ENCODE results near the gene FA2H.
"Not testable (repeated sequence)": the region's sequence is repeated elsewhere in the genome, so short reads cannot be mapped to it uniquely, and the experiment has no call there.

The FA2H gene

GRCh38 chr16:74769586-74770190, 4.9 kb downstream of the FA2H start:
- DNase-seq = no peak

DNA sequence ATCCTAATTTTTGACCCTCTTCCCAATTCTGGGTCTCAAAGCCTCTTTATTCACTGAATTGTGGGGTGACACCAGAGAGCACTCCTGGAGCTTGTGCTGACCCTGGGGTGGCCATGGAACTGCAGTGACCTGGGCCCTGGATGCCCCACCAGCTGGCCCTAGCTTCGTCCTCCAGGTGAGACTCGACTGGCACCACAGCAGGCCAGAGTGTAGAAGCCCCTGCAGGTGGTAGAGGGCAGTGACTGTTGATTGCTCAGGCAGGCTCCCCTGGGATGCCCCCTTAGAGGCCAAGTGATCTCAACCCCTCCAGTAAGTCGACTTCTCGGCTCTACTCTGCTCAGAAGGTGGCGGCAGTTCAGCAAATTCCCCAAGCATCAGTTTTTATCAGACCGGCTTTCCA, 6.4 kb downstream of the FA2H start:
- no peak for DNase-seq

DNA sequence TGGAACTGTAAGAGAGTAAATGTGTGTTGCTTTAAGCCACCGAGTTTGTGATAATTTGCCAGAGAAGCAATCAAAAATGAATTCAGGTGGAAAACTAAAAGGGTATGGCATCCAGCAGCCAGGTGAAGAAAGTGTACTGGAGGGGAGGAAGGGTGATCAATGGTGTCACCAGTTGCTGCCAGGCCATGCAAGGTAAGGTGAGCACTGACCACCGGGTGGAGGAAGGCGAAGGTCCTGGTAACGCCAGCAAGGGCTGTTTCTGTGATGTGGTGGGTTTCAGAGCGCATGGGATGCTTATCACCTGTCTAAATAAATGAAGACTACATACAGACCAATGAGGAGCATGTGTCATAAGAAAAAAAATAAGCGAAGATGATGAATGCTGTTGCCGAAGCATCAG, 6.9 kb downstream of the FA2H start:
- no peak for DNase-seq

DNA sequence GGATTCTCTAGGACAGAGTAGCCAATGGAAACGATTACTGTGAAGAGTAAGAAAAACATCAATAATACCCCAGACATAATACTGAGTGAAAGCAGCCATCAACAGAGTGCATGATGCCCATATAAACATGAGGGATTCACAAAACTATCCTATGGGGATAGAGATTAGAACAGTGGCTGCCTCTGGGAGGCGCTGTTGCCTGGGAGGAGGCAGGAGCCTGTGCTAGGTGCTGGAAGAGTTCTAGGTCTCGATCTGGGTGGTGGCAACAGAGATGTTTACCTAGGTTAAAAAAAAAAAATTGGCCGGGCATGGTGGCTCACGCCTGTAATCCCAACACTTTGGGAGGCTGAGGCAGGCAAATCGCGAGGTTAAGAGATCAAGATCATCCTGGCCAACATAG, 7.9 kb downstream of the FA2H start:
- no peak for DNase-seq

DNA sequence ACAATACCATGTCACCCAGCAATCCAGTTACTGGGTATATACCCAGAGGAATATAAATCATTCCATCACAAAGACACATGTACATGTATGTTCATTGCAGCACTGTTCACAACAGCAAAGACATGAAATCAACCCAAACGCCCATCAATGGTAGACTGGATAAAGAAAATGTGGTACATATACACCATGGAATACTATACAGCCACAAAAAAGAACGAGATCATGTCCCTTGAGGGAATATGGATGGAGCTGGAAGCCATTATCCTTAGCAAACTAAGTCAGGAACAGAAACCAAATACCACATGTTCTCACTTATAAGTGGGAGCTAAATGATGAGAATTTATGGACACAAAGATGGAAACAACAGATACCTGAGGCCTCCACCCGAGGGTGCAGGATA, 10.4 kb downstream of the FA2H start:
- not testable (repeated sequence) for DNase-seq

DNA sequence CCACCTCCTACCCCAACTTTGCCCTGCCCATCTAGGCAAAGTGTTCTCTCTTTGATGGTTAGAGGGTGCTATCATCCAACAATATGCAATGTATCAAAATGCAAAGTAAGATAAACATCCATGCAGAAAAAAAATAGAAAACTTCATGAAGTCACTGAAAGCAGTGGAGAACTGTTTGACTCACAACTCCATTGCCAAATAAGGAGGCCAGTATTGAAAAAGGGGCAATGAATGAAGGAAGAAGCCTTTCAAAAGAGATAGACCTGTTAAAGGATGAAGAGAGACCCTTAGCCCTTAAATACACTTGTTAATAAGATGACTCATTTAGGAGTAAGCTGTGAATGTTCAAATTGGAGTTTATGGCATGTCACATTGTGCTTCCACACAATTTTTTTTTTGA, 13.0 kb downstream of the FA2H start:
- no peak for DNase-seq

- no peak for DNase-seq
Measured at GRCh38 chr16:74760007-74760767, 14.4 kb downstream of the FA2H start.

- no peak for DNase-seq
Measured at GRCh38 chr16:74759564-74759963, 15.1 kb downstream of the FA2H start.

DNA sequence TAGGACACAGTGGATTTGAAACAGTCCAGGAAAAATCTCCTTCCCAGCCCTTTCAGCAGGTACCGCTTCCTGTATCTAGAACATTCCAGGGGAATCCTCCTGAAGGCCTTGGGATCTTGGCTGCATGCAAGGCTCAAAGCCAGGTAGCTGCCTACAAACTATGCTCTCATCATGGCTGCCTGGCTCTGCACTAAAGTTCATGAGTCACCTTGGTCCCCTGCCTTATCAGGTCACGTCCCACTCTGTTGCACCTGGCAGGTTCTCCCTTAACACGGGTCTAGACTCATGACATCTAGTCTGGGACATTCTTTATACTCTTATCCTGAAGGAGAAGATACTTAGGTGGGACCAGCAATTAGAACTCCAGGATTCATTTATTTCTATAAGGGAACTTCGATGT, 15.8 kb downstream of the FA2H start:
- no peak for DNase-seq

GRCh38 chr16:74757349-74757748, 17.3 kb downstream of the FA2H start:
- DNase-seq = no peak

- no peak for DNase-seq
Measured at GRCh38 chr16:74756203-74756602, 18.4 kb downstream of the FA2H start.

- no peak for DNase-seq
Measured at GRCh38 chr16:74753180-74753579, 21.4 kb downstream of the FA2H start.

GRCh38 chr16:74752756-74753155, 21.9 kb downstream of the FA2H start:
- DNase-seq = no peak

DNA sequence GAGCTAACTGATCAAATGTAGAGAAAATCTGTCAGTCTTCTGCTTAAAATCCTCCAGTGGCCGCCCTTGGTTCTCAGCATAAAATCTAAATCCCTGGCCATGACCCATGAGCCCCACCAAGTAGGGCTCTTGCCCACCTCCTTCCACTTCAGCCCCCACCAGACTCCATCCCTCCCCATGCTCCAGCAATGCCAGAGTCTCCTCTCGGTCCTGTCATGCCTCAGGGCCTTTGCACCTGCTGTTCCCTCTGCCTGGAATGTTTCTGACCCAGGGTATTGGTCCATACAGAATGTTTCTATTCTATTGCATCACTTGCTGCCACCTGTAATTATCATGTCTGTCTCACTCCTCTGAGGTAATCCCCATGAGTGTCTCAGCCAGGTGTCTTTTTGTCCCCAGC, 22.4 kb downstream of the FA2H start:
- no peak for DNase-seq

GRCh38 chr16:74751658-74752057, 23.0 kb downstream of the FA2H start:
- DNase-seq = no peak

GRCh38 chr16:74749291-74750055, 25.1 kb downstream of the FA2H start:
- no peak for DNase-seq

GRCh38 chr16:74748616-74749026, 26.0 kb downstream of the FA2H start:
- DNase-seq = no peak

GRCh38 chr16:74747716-74748615, 26.7 kb downstream of the FA2H start:
- DNase-seq = no peak

DNA sequence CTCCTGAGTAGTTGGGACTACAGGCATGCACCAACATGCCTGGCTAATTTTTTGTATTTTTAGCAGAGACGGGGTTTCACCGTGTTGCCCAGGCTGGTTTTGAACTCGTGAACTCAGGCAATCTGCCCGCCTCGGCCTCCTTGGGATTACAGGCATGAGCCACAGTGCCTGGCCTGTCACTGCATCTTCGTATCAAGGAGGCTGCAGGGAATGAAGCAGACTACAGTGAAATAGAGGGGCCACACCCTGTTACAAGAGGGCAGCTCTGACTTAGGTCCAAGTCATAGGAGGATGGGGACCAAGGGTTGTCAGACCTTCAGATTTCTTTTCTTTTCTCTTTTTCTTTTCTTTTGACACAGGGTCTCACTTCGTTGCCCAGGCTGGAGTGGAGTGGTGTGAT, 28.7 kb downstream of the FA2H start:
- no peak for DNase-seq

GRCh38 chr16:74745109-74745615, 29.5 kb downstream of the FA2H start:
- DNase-seq = no peak

DNA sequence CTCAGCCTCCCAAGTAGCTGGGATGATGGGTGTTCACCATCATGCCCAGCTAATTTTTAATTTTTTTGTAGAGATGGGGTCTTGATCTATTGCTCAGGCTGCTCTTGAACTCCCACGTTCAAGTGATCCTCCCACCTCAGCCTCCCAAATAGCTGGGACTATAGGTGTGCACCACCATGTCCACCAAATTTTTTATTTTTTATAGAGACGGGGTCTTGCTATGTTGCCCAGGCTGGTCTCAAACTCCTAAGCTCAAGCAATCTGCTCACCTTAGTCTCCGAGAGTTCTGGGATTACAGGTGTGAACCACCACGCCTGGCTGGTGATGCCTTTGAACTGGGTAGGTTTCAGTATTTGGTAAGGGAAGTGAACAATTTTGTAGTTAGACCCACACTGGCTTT, 30.1 kb downstream of the FA2H start:
- no peak for DNase-seq

DNA sequence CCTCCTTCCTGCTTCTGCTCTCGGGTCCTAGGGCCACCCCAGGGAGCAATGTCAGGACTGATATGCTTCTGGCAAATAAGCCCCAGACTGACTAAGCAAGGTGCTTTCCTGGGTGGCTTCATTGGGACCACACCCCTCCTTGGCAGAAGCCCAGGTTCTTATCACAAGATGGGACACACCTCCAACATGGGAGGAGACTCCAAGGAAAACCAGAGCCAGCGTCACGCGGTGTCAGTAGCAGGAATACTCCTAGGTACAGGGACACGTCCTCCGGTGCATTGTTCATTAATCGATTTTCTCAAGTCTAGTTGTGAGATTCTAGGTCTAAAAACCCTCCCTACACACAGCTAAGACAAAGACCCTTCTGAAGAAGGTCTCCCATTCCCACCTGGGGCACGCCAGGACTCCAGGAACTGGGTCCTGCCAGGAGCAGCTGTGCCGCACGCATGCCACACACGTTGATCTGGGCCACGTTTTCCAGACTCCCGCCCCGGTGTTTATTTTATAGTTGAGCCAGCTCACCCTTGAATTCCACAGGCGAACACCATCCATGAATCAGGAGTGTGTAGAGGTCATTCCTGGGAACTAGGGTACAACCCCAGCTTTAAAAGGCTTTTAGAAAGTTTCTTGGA, 30.8 kb downstream of the FA2H start:
- DNase-seq = no peak
